ENCODE measurements around the gene FNTB.
"Not testable (repeated sequence)": the region's sequence is repeated elsewhere in the genome, so short reads cannot be mapped to it uniquely, and the experiment has no call there.

FNTB gene

GRCh38 chr14:65019944-65020566, 33.4 kb downstream of the FNTB start:
- peak; percentile 2 for DNase-seq

- no peak for DNase-seq
These were observed 38.3 kb downstream of the FNTB start for GRCh38 chr14:65024957-65025356.

- DNase-seq = no peak
These were observed 39.1 kb downstream of the FNTB start for GRCh38 chr14:65025818-65026217.

GRCh38 chr14:65026526-65026925, 39.8 kb downstream of the FNTB start:
- DNase-seq = no peak

- no peak for DNase-seq
These were observed 40.6 kb downstream of the FNTB start for GRCh38 chr14:65027127-65027799.

GRCh38 chr14:65028937-65029336, 42.2 kb downstream of the FNTB start:
- no peak for DNase-seq

GRCh38 chr14:65031321-65031720, 44.6 kb downstream of the FNTB start:
- DNase-seq = not testable (repeated sequence)

GRCh38 chr14:65032319-65032718, 45.6 kb downstream of the FNTB start:
- DNase-seq = no peak

- DNase-seq = no peak
These were observed 46.5 kb downstream of the FNTB start for GRCh38 chr14:65033181-65033580.

GRCh38 chr14:65034021-65034420, 47.3 kb downstream of the FNTB start:
- no peak for DNase-seq

GRCh38 chr14:65035049-65035448, 48.4 kb downstream of the FNTB start:
- no peak for DNase-seq

GRCh38 chr14:65038966-65039365, 52.3 kb downstream of the FNTB start:
- no peak for DNase-seq

GRCh38 chr14:65040666-65041433, 54.2 kb downstream of the FNTB start:
- no peak for DNase-seq

- DNase-seq = no peak
These were observed 54.8 kb downstream of the FNTB start for GRCh38 chr14:65041434-65041915.

GRCh38 chr14:65042296-65042695, 55.6 kb downstream of the FNTB start:
- DNase-seq = no peak

GRCh38 chr14:65042731-65043372, 56.2 kb downstream of the FNTB start:
- DNase-seq = peak; percentile 17

- no peak for DNase-seq
These were observed 57.3 kb downstream of the FNTB start for GRCh38 chr14:65043893-65044595.

- DNase-seq = peak; percentile 47
These were observed 57.9 kb downstream of the FNTB start for GRCh38 chr14:65044596-65044959.

- DNase-seq = no peak
These were observed 58.3 kb downstream of the FNTB start for GRCh38 chr14:65045006-65045405.

- no peak for DNase-seq
These were observed 59.0 kb downstream of the FNTB start for GRCh38 chr14:65045709-65046108.

GRCh38 chr14:65052832-65053231, 66.1 kb downstream of the FNTB start:
- no peak for DNase-seq

- DNase-seq = no peak
These were observed 66.8 kb downstream of the FNTB start for GRCh38 chr14:65053466-65053865.
